CMK (cell line): Measurements from ENCODE around the gene FXR2.

ENCODE experiments used
- DNase-seq: peaks from one replicate; pipeline ENCODE4 v3.0.0-alpha.2; 2010; ENCODE audit warnings: low read depth

Gene FXR2

GRCh38 chr17:7570351-7570750 lies 44.3 kb downstream of the FXR2 start:
- DNase-seq: no peak

- DNase-seq: no peak
Measured at GRCh38 chr17:7569571-7569970, 45.1 kb downstream of the FXR2 start.

- no peak for DNase-seq
Measured at GRCh38 chr17:7563115-7563869, 51.4 kb downstream of the FXR2 start.

- DNase-seq: no peak
Measured at GRCh38 chr17:7562208-7562605, 52.5 kb downstream of the FXR2 start.

- DNase-seq: peak; percentile 67
Measured at GRCh38 chr17:7561589-7562207, 53.0 kb downstream of the FXR2 start, which contains the start of gene SENP3. Gene SENP3 (plus strand): TSS chr17:7561919. CDS start chr17:7563077, 1,158 bp downstream.

- no peak for DNase-seq
Measured at GRCh38 chr17:7561028-7561575, 53.6 kb downstream of the FXR2 start.

GRCh38 chr17:7560172-7561027 lies 54.3 kb downstream of the FXR2 start:
- no peak for DNase-seq

GRCh38 chr17:7559320-7560171 lies 55.2 kb downstream of the FXR2 start:
- DNase-seq: no peak

- no peak for DNase-seq
Measured at GRCh38 chr17:7558544-7559319, 56.0 kb downstream of the FXR2 start, which contains the start of gene TNFSF13. Gene TNFSF13 (plus strand): TSS chr17:7558750. CDS start chr17:7559040, 290 bp downstream.

- peak; percentile 68 for DNase-seq
Measured at GRCh38 chr17:7557775-7558543, 56.7 kb downstream of the FXR2 start.

- DNase-seq: no peak
Measured at GRCh38 chr17:7557147-7557764, 57.4 kb downstream of the FXR2 start.

GRCh38 chr17:7556627-7557026 lies 58.1 kb downstream of the FXR2 start:
- DNase-seq: no peak

GRCh38 chr17:7555320-7555948 lies 59.3 kb downstream of the FXR2 start:
- DNase-seq: no peak

GRCh38 chr17:7553356-7553755 lies 61.3 kb downstream of the FXR2 start:
- DNase-seq: no peak

GRCh38 chr17:7552621-7553051 lies 62.1 kb downstream of the FXR2 start:
- DNase-seq: no peak

GRCh38 chr17:7551396-7551795 lies 63.3 kb downstream of the FXR2 start:
- DNase-seq: no peak

- DNase-seq: no peak
Measured at GRCh38 chr17:7550344-7550743, 64.4 kb downstream of the FXR2 start.

- DNase-seq: no peak
Measured at GRCh38 chr17:7549401-7550055, 65.2 kb downstream of the FXR2 start.
